K562 (cell line): ENCODE results near the gene ATP1A2. TPM values are rescaled to one million over a fixed set of nuclear protein-coding genes. Genes with fewer than 3 reads are reported as not detected.
"Not testable (repeated sequence)": the region's sequence is repeated elsewhere in the genome, so short reads cannot be mapped to it uniquely, and the experiment has no call there.

Source experiments
- ATAC-seq: fragments of 200-7000 bp; cut with Tn5 transposase; 3 replicates; pipeline ENCODE4 v1.9.1; 2020; ENCODE audit warnings: moderate library complexity
- BruUV-seq: library from RNA; stranded (reverse); fragments of 400-500 nt; replicated peaks from 2 replicates; lab custom pipeline; 2021; lab: Mats Ljungman, UMichigan
- CTCF ChIA-PET: fragments of 300-600 bp; formaldehyde crosslinking; extraction: SDS; loops from one replicate; lab custom pipeline; 2021; ENCODE audit warnings: low intra/inter-chr PET ratio; lab: Yijun Ruan, JAX
- POLR2A ChIA-PET: fragments of 300-600, 350-650 bp; sonication (Branson Sonifier 250); formaldehyde crosslinking; extraction: SDS; loops from one replicate; lab custom pipeline; 2021; ENCODE audit warnings: antibody characterized with exemption, inconsistent platforms; lab: Yijun Ruan, JAX
- DNase-seq, 4 experiments: peaks; one replicate each; pipeline versions ENCODE4 v3.0.0 to v3.0.0-alpha.2; 2011 to 2018; ENCODE audit warnings: low spot score in 3 of 4, mixed read lengths in 3 of 4; ENCODE audit errors: extremely low read depth in 1 of 4
- FAIRE-seq: peaks from 2 replicates; lab custom pipeline; 2011; peaks lifted over from hg19 to GRCh38; lab: Jason Lieb, UNC
- H2AFZ ChIP-seq: 2 replicates; pipeline ENCODE4 v1.6.0; 2011; ENCODE audit warnings: low read depth, low read length, control low read depth, inconsistent platforms
- H3K27ac ChIP-seq: fragments of 200-600 bp; 3 replicates; pipeline ENCODE4 v1.8.0; 2011; ENCODE audit warnings: low read depth, mild to moderate bottlenecking, control low read depth, inconsistent platforms, low read length, moderate library complexity, mixed read lengths; ENCODE audit errors: extremely low read depth
- H3K27me3 ChIP-seq, 2 experiments: fragments of 300-600 bp in 1 of 2; 2 replicates in 1 of 2; 3 replicates in 1 of 2; pipeline versions ENCODE4 v1.6.0 to v1.8.0; 2011; ENCODE audit warnings: inconsistent platforms in 2 of 2, low read length in 2 of 2, mild to moderate bottlenecking in 1 of 2, mixed read lengths in 1 of 2, moderate library complexity in 1 of 2; ENCODE audit not compliant: control insufficient read depth in 2 of 2, insufficient read depth in 2 of 2
- H3K36me3 ChIP-seq: fragments of 300-600 bp; 3 replicates; pipeline ENCODE4 v1.8.0; 2011; ENCODE audit warnings: mild to moderate bottlenecking, low read length, inconsistent platforms; ENCODE audit not compliant: control insufficient read depth, insufficient read depth
- H3K4me1 ChIP-seq, 2 experiments: fragments of 200-600 bp in 1 of 2; replicated peaks in 1 of 2; 2 replicates in 1 of 2; 3 replicates in 1 of 2; pipeline versions ENCODE4 v1.5.1 to v1.8.0; 2011; ENCODE audit warnings: inconsistent platforms in 2 of 2, low read length in 2 of 2, mild to moderate bottlenecking in 1 of 2, mixed read lengths in 1 of 2, moderate library complexity in 1 of 2; ENCODE audit not compliant: control insufficient read depth in 2 of 2, insufficient read depth in 2 of 2
- H3K4me2 ChIP-seq: 2 replicates; pipeline ENCODE4 v1.6.1; 2011; ENCODE audit warnings: low read length, control low read depth, inconsistent platforms, mixed read lengths; ENCODE audit not compliant: insufficient read depth
- H3K4me3 ChIP-seq: fragments of 200-600 bp; sonication (generic), shearing (Covaris generic); 2 replicates; pipeline ENCODE4 v1.5.1; 2016; ENCODE audit warnings: control low read depth, inconsistent platforms
- H3K79me2 ChIP-seq: fragments of 200-600 bp; 3 replicates; pipeline ENCODE4 v1.8.0; 2011; ENCODE audit warnings: low read length, inconsistent platforms; ENCODE audit not compliant: control insufficient read depth, insufficient read depth
- H3K9ac ChIP-seq, 2 experiments: 2 replicates each; pipeline versions ENCODE4 v1.6.0 to v1.6.1; 2011; ENCODE audit warnings: low read depth in 2 of 2, low read length in 2 of 2, control low read depth in 1 of 2, inconsistent platforms in 1 of 2, mild to moderate bottlenecking in 1 of 2, mixed read lengths in 1 of 2; ENCODE audit not compliant: insufficient read depth in 1 of 2
- H3K9me1 ChIP-seq: one replicate; pipeline ENCODE4 v1.6.0; 2011; ENCODE audit warnings: inconsistent platforms, mild to moderate bottlenecking, low read length, moderate library complexity; ENCODE audit not compliant: control insufficient read depth, insufficient read depth
- H3K9me3 ChIP-seq: replicated peaks from 2 replicates; pipeline ENCODE4 v1.5.1; 2011; ENCODE audit warnings: low read depth, low read length, inconsistent platforms; ENCODE audit not compliant: control insufficient read depth, insufficient read depth
- H4K20me1 ChIP-seq: replicated peaks from 2 replicates; pipeline ENCODE4 v1.6.1; 2011; ENCODE audit warnings: low read length, inconsistent platforms, mixed read lengths; ENCODE audit not compliant: control insufficient read depth, insufficient read depth
- ZNF263 ChIP-seq: sonication (generic); formaldehyde crosslinking; IDR thresholded peaks from 2 replicates; pipeline ENCODE4 v1.8.0; 2022; ENCODE audit warnings: mild to moderate bottlenecking, missing genetic modification reagents, borderline replicate concordance
- ZNF778 ChIP-seq: fragments of 450-650 bp; formaldehyde crosslinking; IDR thresholded peaks from 2 replicates; pipeline ENCODE4 v1.4.0; 2020; ENCODE audit warnings: mild to moderate bottlenecking, moderate library complexity
- WGBS: fragments of 100-300 bp; shearing (Covaris generic); methylation state at CpG from one replicate; pipeline ENCODE4 v1.1.6; 2016; ENCODE audit warnings: low coverage, mixed read lengths; ENCODE audit not compliant: insufficient coverage; ENCODE audit errors: missing lambda C conversion rate; 5-methylcytosine and 5-hydroxymethylcytosine counted together
- in situ Hi-C: fragments of 300-500 bp; cut with MboI; formaldehyde crosslinking; loops from 4 replicates; pipeline ENCODE4 v1.15.0; 2018; ENCODE audit warnings: inconsistent platforms, mixed read lengths
- intact Hi-C: fragments of 100-400 bp; cut with micrococcal nuclease; formaldehyde crosslinking; loops from 2 replicates; pipeline ENCODE4 v1.14.2; 2022
- polyA plus RNA-seq, 8 experiments: library from polyadenylated mRNA; depleted of rRNA in 4 of 8; stranded (reverse) in 5 of 8; unstranded in 3 of 8; fragments of >200 nt; fragmentation: Nextera tagmentation in 2 of 8; fragmentation: Illumina TruSeq in 1 of 8; extraction: Ambion mirVana in 2 of 8; extraction: Trizol in 1 of 8; gene quantifications; 2 replicates each; pipeline versions ENCODE4 v1.2.1 to v1.2.3, GENCODE V29; 2011 to 2014; ENCODE audit warnings: inconsistent platforms in 1 of 8, missing spikeins in 1 of 8
- total RNA-seq, 7 experiments: library from RNA; depleted of rRNA in 6 of 7; stranded (reverse); fragments of >200 nt in 6 of 7; fragmentation: Illumina TruSeq in 2 of 7; extraction: Trizol in 2 of 7; gene quantifications; 2 replicates each; pipeline versions ENCODE4 v1.2.1 to v1.2.3, GENCODE V29; 2011 to 2021; ENCODE audit warnings: low replicate concordance in 1 of 7

The ATP1A2 gene
- total and polyA plus RNA-seq, 9 of the 15 experiments (the other 6 are each of a cell fraction or from before 2014, with no cell fraction given), result 0.04 to 0.11 (median 0.09) TPM; not detected in 6

- 13% methylated on average over 10 of the region's 10 CpGs for WGBS
- CTCF ChIA-PET, DNase-seq, H2AFZ ChIP-seq, H3K9me3 ChIP-seq, H3K4me1 ChIP-seq, H3K36me3 ChIP-seq, H3K79me2 ChIP-seq, H3K27ac ChIP-seq, H3K9me1 ChIP-seq, H3K9ac ChIP-seq, in situ Hi-C loops, H3K4me3 ChIP-seq, FAIRE-seq, H4K20me1 ChIP-seq, BruUV-seq, ATAC-seq, H3K4me2 ChIP-seq, intact Hi-C loops: not testable (repeated sequence)
- H3K27me3 ChIP-seq, result peaks cover 17 to 63% of the 10 kb centered on the region in 2 experiments; a peak in 4 of 5 replicates
- POLR2A ChIA-PET, result interaction anchor here (1.0 to 1.6 kb wide), 2 partner anchors 102 to 232 kb away, joined by 3 read pairs; partner anchors contain the start of gene NCSTN
Observed at GRCh38 chr1:160111462-160111861, 4.1 kb upstream of the ATP1A2 start.

- CTCF ChIA-PET, result no interaction called here
- Histone ChIP-seq H3K36me3 (no peaks in the 10 kb centered on the region), H3K79me2 (no peaks in the 10 kb centered on the region), H3K4me2 (no peak overlapping the region), H3K9me3 (no peaks in the 10 kb centered on the region), H3K27ac (no peak overlapping the region), H3K27me3 (peaks cover 22 to 69% of the 10 kb centered on the region in 2 experiments; a peak in 4 of 5 replicates), H4K20me1 (no peaks in the 10 kb centered on the region), H2AFZ (no peak overlapping the region), H3K4me3 (no peak overlapping the region), H3K4me1 (no peaks in the 10 kb centered on the region)
- no peak for DNase-seq
- intact Hi-C loops (no loop called here), in situ Hi-C loops (no loop called here)
- no TSS peak for BruUV-seq
- no peak for ATAC-seq
- FAIRE-seq, result peak; percentile 84
- WGBS, result 11% methylated on average over 11 of the region's 12 CpGs
- POLR2A ChIA-PET, result interaction anchor here (0.7 to 1.0 kb wide), 2 partner anchors 27 to 231 kb away, joined by 3 to 4 read pairs; partner anchors contain the start of gene NCSTN
- peak; percentile 60; the same call in 1 of the 2 replicates for TF ChIP-seq ZNF263 (CRISPR knock-in tag)
- no peak for TF ChIP-seq ZNF778
- TF ChIP-seq, all 486 proteins: peak for 1
- Histone ChIP-seq H3K9ac (no peak overlapping the region), H3K9me1 (no peaks in the 10 kb centered on the region)
Observed at GRCh38 chr1:160112357-160112756, 3.2 kb upstream of the ATP1A2 start.
